K562 (cell line): ENCODE data around the gene ARMH1. TPM values are rescaled to one million over a fixed set of nuclear protein-coding genes. Genes with fewer than 3 reads are reported as not detected.

Experiments
- ATAC-seq: fragments of 200-7000 bp; cut with Tn5 transposase; 3 replicates; pipeline ENCODE4 v1.9.1; 2020; ENCODE audit warnings: moderate library complexity
- BruUV-seq: library from RNA; stranded (reverse); fragments of 400-500 nt; replicated peaks from 2 replicates; lab custom pipeline; 2021; lab: Mats Ljungman, UMichigan
- CTCF ChIA-PET: fragments of 300-600 bp; formaldehyde crosslinking; extraction: SDS; loops from one replicate; lab custom pipeline; 2021; ENCODE audit warnings: low intra/inter-chr PET ratio; lab: Yijun Ruan, JAX
- POLR2A ChIA-PET: fragments of 300-600, 350-650 bp; sonication (Branson Sonifier 250); formaldehyde crosslinking; extraction: SDS; loops from one replicate; lab custom pipeline; 2021; ENCODE audit warnings: antibody characterized with exemption, inconsistent platforms; lab: Yijun Ruan, JAX
- DNase-seq, 4 experiments: peaks; one replicate each; pipeline versions ENCODE4 v3.0.0 to v3.0.0-alpha.2; 2011 to 2018; ENCODE audit warnings: low spot score in 3 of 4, mixed read lengths in 3 of 4; ENCODE audit errors: extremely low read depth in 1 of 4
- FAIRE-seq: peaks from 2 replicates; lab custom pipeline; 2011; peaks lifted over from hg19 to GRCh38; lab: Jason Lieb, UNC
- H2AFZ ChIP-seq: 2 replicates; pipeline ENCODE4 v1.6.0; 2011; ENCODE audit warnings: low read depth, low read length, control low read depth, inconsistent platforms
- H3K27ac ChIP-seq: fragments of 200-600 bp; 3 replicates; pipeline ENCODE4 v1.8.0; 2011; ENCODE audit warnings: low read depth, mild to moderate bottlenecking, control low read depth, inconsistent platforms, low read length, moderate library complexity, mixed read lengths; ENCODE audit errors: extremely low read depth
- H3K27me3 ChIP-seq, 2 experiments: fragments of 300-600 bp in 1 of 2; 2 replicates in 1 of 2; 3 replicates in 1 of 2; pipeline versions ENCODE4 v1.6.0 to v1.8.0; 2011; ENCODE audit warnings: inconsistent platforms in 2 of 2, low read length in 2 of 2, mild to moderate bottlenecking in 1 of 2, mixed read lengths in 1 of 2, moderate library complexity in 1 of 2; ENCODE audit not compliant: control insufficient read depth in 2 of 2, insufficient read depth in 2 of 2
- H3K36me3 ChIP-seq: fragments of 300-600 bp; 3 replicates; pipeline ENCODE4 v1.8.0; 2011; ENCODE audit warnings: mild to moderate bottlenecking, low read length, inconsistent platforms; ENCODE audit not compliant: control insufficient read depth, insufficient read depth
- H3K4me1 ChIP-seq, 2 experiments: fragments of 200-600 bp in 1 of 2; replicated peaks in 1 of 2; 2 replicates in 1 of 2; 3 replicates in 1 of 2; pipeline versions ENCODE4 v1.5.1 to v1.8.0; 2011; ENCODE audit warnings: inconsistent platforms in 2 of 2, low read length in 2 of 2, mild to moderate bottlenecking in 1 of 2, mixed read lengths in 1 of 2, moderate library complexity in 1 of 2; ENCODE audit not compliant: control insufficient read depth in 2 of 2, insufficient read depth in 2 of 2
- H3K4me2 ChIP-seq: 2 replicates; pipeline ENCODE4 v1.6.1; 2011; ENCODE audit warnings: low read length, control low read depth, inconsistent platforms, mixed read lengths; ENCODE audit not compliant: insufficient read depth
- H3K4me3 ChIP-seq: fragments of 200-600 bp; sonication (generic), shearing (Covaris generic); 2 replicates; pipeline ENCODE4 v1.5.1; 2016; ENCODE audit warnings: control low read depth, inconsistent platforms
- H3K79me2 ChIP-seq: fragments of 200-600 bp; 3 replicates; pipeline ENCODE4 v1.8.0; 2011; ENCODE audit warnings: low read length, inconsistent platforms; ENCODE audit not compliant: control insufficient read depth, insufficient read depth
- H3K9ac ChIP-seq, 2 experiments: 2 replicates each; pipeline versions ENCODE4 v1.6.0 to v1.6.1; 2011; ENCODE audit warnings: low read depth in 2 of 2, low read length in 2 of 2, control low read depth in 1 of 2, inconsistent platforms in 1 of 2, mild to moderate bottlenecking in 1 of 2, mixed read lengths in 1 of 2; ENCODE audit not compliant: insufficient read depth in 1 of 2
- H3K9me1 ChIP-seq: one replicate; pipeline ENCODE4 v1.6.0; 2011; ENCODE audit warnings: inconsistent platforms, mild to moderate bottlenecking, low read length, moderate library complexity; ENCODE audit not compliant: control insufficient read depth, insufficient read depth
- H3K9me3 ChIP-seq: replicated peaks from 2 replicates; pipeline ENCODE4 v1.5.1; 2011; ENCODE audit warnings: low read depth, low read length, inconsistent platforms; ENCODE audit not compliant: control insufficient read depth, insufficient read depth
- H4K20me1 ChIP-seq: replicated peaks from 2 replicates; pipeline ENCODE4 v1.6.1; 2011; ENCODE audit warnings: low read length, inconsistent platforms, mixed read lengths; ENCODE audit not compliant: control insufficient read depth, insufficient read depth
- ARNT ChIP-seq, 2 experiments: fragments of 450-650 bp; IDR thresholded peaks; 2 replicates each; pipeline ENCODE4 v1.6.1; 2016; ENCODE audit warnings: mild to moderate bottlenecking in 1 of 2
- FOXM1 ChIP-seq, 2 experiments: fragments of 450-650 bp in 1 of 2; sonication (generic) in 1 of 2; formaldehyde crosslinking in 1 of 2; IDR thresholded peaks; 2 replicates each; pipeline versions ENCODE4 v1.6.1 to v1.9.0; 2017 to 2022; ENCODE audit warnings: low read depth in 2 of 2, mild to moderate bottlenecking in 2 of 2, missing genetic modification reagents in 1 of 2, moderate library complexity in 1 of 2
- OTX1 ChIP-seq: fragments of 450-650 bp; formaldehyde crosslinking; IDR thresholded peaks from 2 replicates; pipeline ENCODE4 v1.4.0; 2022; ENCODE audit warnings: mild to moderate bottlenecking
- SAP30 ChIP-seq: fragments of 200-600 bp; sonication (generic); IDR thresholded peaks from 2 replicates; pipeline ENCODE4 v1.6.1; 2012; ENCODE audit warnings: borderline replicate concordance, low read depth, mild to moderate bottlenecking, moderate library complexity, low read length, control low read depth, inconsistent platforms; ENCODE audit not compliant: insufficient read depth, poor library complexity, severe bottlenecking
- SP1 ChIP-seq: sonication (generic); formaldehyde crosslinking; IDR thresholded peaks from 2 replicates; pipeline ENCODE4 v1.8.1; 2022; ENCODE audit warnings: mild to moderate bottlenecking, missing genetic modification reagents
- TCFL5 ChIP-seq: fragments of 250-450 bp; sonication (Bioruptor Pico); conservative IDR thresholded peaks from 2 replicates; pipeline ENCODE4 v1.6.1; 2021; ENCODE audit warnings: mild to moderate bottlenecking, moderate library complexity, matching md5 sums
- THAP12 ChIP-seq: fragments of 250-450 bp; sonication (Bioruptor Pico); IDR thresholded peaks from 2 replicates; pipeline ENCODE4 v1.9.0; 2021; ENCODE audit warnings: mild to moderate bottlenecking, inconsistent platforms
- USF2 ChIP-seq: sonication (generic); formaldehyde crosslinking; IDR thresholded peaks from 2 replicates; pipeline ENCODE4 v1.5.0; 2020; ENCODE audit warnings: missing genetic modification reagents
- ZEB2 ChIP-seq: fragments of 450-650 bp; IDR thresholded peaks from 2 replicates; pipeline ENCODE4 v1.6.1; 2016
- ZNF134 ChIP-seq: fragments of 250-450 bp; sonication (Bioruptor Pico); conservative IDR thresholded peaks from 2 replicates; pipeline ENCODE4 v1.4.0; 2020
- ZNF239 ChIP-seq: fragments of 250-450 bp; sonication (Bioruptor Pico); IDR thresholded peaks from 2 replicates; pipeline ENCODE4 v1.4.0; 2020; ENCODE audit warnings: mild to moderate bottlenecking
- WGBS: fragments of 100-300 bp; shearing (Covaris generic); methylation state at CpG from one replicate; pipeline ENCODE4 v1.1.6; 2016; ENCODE audit warnings: low coverage, mixed read lengths; ENCODE audit not compliant: insufficient coverage; ENCODE audit errors: missing lambda C conversion rate; 5-methylcytosine and 5-hydroxymethylcytosine counted together
- in situ Hi-C: fragments of 300-500 bp; cut with MboI; formaldehyde crosslinking; loops from 4 replicates; pipeline ENCODE4 v1.15.0; 2018; ENCODE audit warnings: inconsistent platforms, mixed read lengths
- intact Hi-C: fragments of 100-400 bp; cut with micrococcal nuclease; formaldehyde crosslinking; loops from 2 replicates; pipeline ENCODE4 v1.14.2; 2022
- polyA plus RNA-seq, 8 experiments: library from polyadenylated mRNA; depleted of rRNA in 4 of 8; stranded (reverse) in 5 of 8; unstranded in 3 of 8; fragments of >200 nt; fragmentation: Nextera tagmentation in 2 of 8; fragmentation: Illumina TruSeq in 1 of 8; extraction: Ambion mirVana in 2 of 8; extraction: Trizol in 1 of 8; gene quantifications; 2 replicates each; pipeline versions ENCODE4 v1.2.1 to v1.2.3, GENCODE V29; 2011 to 2014; ENCODE audit warnings: inconsistent platforms in 1 of 8, missing spikeins in 1 of 8
- total RNA-seq, 7 experiments: library from RNA; depleted of rRNA in 6 of 7; stranded (reverse); fragments of >200 nt in 6 of 7; fragmentation: Illumina TruSeq in 2 of 7; extraction: Trizol in 2 of 7; gene quantifications; 2 replicates each; pipeline versions ENCODE4 v1.2.1 to v1.2.3, GENCODE V29; 2011 to 2021; ENCODE audit warnings: low replicate concordance in 1 of 7
- TF ChIP-seq, protein P1 (sequence below): fragments of 200-400 bp; formaldehyde crosslinking; IDR thresholded peaks from 2 replicates; pipeline ENCODE4 v1.6.1; 2017; ENCODE audit warnings: mild to moderate bottlenecking, low read depth, low read length, moderate library complexity
- TF ChIP-seq, protein P2 (sequence below): fragments of 450-650 bp; formaldehyde crosslinking; IDR thresholded peaks from 2 replicates; pipeline ENCODE4 v1.4.0; 2022; ENCODE audit warnings: missing genetic modification characterization
- TF ChIP-seq, protein P3 (sequence below), 3 experiments: fragments of 200-800 bp in 1 of 3; sonication (Bioruptor generic) in 1 of 3; sonication (generic) in 1 of 3; formaldehyde crosslinking in 1 of 3; IDR thresholded peaks; 2 replicates each; pipeline versions ENCODE4 v1.6.1 to v1.8.0; 2016 to 2022; ENCODE audit warnings: mild to moderate bottlenecking in 2 of 3, missing compliant biosample characterization in 2 of 3, missing genetic modification characterization in 2 of 3, missing genetic modification reagents in 1 of 3

ARMH1 gene
- total and polyA plus RNA-seq, 9 of the 15 experiments (the other 6 are each of a cell fraction or from before 2014, with no cell fraction given) = 0.41 TPM; not detected in 8

DNA sequence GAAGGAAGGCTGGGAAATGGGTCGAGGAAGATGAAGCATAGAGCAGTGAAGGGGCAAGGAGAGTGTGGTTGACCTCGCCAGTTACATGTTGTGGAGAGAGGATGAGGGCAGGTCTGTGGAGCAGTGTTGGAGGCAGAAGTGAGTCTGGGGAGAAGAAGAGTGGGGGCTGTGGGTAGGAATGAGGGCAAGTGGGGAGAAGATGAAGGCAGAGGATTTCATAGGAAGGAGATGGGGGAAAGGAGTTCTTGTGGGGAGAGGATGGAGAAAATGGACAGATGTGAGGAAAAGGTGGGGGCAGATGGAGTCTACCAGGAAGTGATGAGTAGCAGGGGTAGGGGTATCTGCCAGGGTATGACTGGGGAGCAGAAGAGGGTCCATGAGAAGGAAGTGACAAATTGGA is 3.6 kb downstream of the ARMH1 start:
- no peaks in the 10 kb centered on the region for H4K20me1 ChIP-seq
- H3K4me1 ChIP-seq = peaks cover 15 to 23% of the 10 kb centered on the region in 2 experiments
- WGBS = 13% methylated on average over 2 of the region's 2 CpGs
- H3K36me3 ChIP-seq = no peaks in the 10 kb centered on the region
- ChIA-PET POLR2A (interaction anchor here (2.6 kb wide), 1 partner anchor 43 kb away, joined by 10 read pairs; no protein-coding TSS in a partner anchor), CTCF (no interaction called here)
- no peak for TF ChIP-seq ARNT (IDR thresholded peaks at IDR 0.05)
- TF ChIP-seq OTX1 (CRISPR knock-in tag) = peak; percentile 64; the same call in 1 of the 2 replicates
- TF ChIP-seq SP1 (CRISPR knock-in tag) = no peak
- TF ChIP-seq TCFL5 = no peak
- TF ChIP-seq USF2 (CRISPR knock-in tag) = no peak
- TF ChIP-seq, protein P1, sequence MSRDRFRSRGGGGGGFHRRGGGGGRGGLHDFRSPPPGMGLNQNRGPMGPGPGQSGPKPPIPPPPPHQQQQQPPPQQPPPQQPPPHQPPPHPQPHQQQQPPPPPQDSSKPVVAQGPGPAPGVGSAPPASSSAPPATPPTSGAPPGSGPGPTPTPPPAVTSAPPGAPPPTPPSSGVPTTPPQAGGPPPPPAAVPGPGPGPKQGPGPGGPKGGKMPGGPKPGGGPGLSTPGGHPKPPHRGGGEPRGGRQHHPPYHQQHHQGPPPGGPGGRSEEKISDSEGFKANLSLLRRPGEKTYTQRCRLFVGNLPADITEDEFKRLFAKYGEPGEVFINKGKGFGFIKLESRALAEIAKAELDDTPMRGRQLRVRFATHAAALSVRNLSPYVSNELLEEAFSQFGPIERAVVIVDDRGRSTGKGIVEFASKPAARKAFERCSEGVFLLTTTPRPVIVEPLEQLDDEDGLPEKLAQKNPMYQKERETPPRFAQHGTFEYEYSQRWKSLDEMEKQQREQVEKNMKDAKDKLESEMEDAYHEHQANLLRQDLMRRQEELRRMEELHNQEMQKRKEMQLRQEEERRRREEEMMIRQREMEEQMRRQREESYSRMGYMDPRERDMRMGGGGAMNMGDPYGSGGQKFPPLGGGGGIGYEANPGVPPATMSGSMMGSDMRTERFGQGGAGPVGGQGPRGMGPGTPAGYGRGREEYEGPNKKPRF = no peak
- no peak for TF ChIP-seq ZNF239 (CRISPR knock-in tag)
- no peak for TF ChIP-seq ZEB2
- TF ChIP-seq, protein P2, sequence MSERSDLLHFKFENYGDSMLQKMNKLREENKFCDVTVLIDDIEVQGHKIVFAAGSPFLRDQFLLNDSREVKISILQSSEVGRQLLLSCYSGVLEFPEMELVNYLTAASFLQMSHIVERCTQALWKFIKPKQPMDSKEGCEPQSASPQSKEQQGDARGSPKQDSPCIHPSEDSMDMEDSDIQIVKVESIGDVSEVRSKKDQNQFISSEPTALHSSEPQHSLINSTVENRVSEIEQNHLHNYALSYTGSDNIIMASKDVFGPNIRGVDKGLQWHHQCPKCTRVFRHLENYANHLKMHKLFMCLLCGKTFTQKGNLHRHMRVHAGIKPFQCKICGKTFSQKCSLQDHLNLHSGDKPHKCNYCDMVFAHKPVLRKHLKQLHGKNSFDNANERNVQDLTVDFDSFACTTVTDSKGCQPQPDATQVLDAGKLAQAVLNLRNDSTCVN (CRISPR knock-in tag) = peak; percentile 46; the same call in 1 of the 2 replicates
- no peak for TF ChIP-seq THAP12 (CRISPR knock-in tag)
- TF ChIP-seq FOXM1 (IDR thresholded peaks at IDR 0.05; ENCODE audit: low read depth) = no peak
- no peak for TF ChIP-seq FOXM1 (CRISPR knock-in tag; IDR thresholded peaks at IDR 0.05; ENCODE audit: low read depth)
- no peak for TF ChIP-seq SAP30
- TF ChIP-seq, protein P3, sequence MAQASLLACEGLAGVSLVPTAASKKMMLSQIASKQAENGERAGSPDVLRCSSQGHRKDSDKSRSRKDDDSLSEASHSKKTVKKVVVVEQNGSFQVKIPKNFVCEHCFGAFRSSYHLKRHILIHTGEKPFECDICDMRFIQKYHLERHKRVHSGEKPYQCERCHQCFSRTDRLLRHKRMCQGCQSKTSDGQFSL (CRISPR knock-in tag; IDR thresholded peaks at IDR 0.05) = no peak
- TF ChIP-seq, protein P3 (tag; IDR thresholded peaks at IDR 0.05) = no peak
- TF ChIP-seq ZNF134 (CRISPR knock-in tag) = no peak
- no peak for DNase-seq
- no peak overlapping the region for H3K4me3 ChIP-seq
- intact Hi-C loops (no loop called here), in situ Hi-C loops (no loop called here)
- no peaks in the 10 kb centered on the region for H3K79me2 ChIP-seq
- H3K4me2 ChIP-seq = no peak overlapping the region
- BruUV-seq = no TSS peak
- no peak for ATAC-seq
- H3K27me3 ChIP-seq = peaks cover 16 to 25% of the 10 kb centered on the region in 2 experiments
- no peak overlapping the region for H3K27ac ChIP-seq
- FAIRE-seq = no peak
- no peaks in the 10 kb centered on the region for H3K9me3 ChIP-seq
- peaks cover 4% of the 10 kb centered on the region for H3K9me1 ChIP-seq
- no peak overlapping the region for H2AFZ ChIP-seq
- no peak overlapping the region for H3K9ac ChIP-seq
